HepG2 (cell line): ENCODE measurements around the gene RNASE12. TPM values are rescaled to one million over a fixed set of nuclear protein-coding genes. Genes with fewer than 3 reads are reported as not detected.

Source experiments
- ATAC-seq: fragments of 200-7000 bp; cut with Tn5 transposase; 3 replicates; pipeline ENCODE4 v1.9.1; 2020; ENCODE audit warnings: mild to moderate bottlenecking, moderate library complexity
- BruUV-seq: library from RNA; stranded (reverse); fragments of 400-500 nt; replicated peaks from 2 replicates; lab custom pipeline; 2021; lab: Mats Ljungman, UMichigan
- CTCF ChIA-PET: fragments of 300-600 bp; formaldehyde crosslinking; extraction: SDS; loops from one replicate; lab custom pipeline; 2021; ENCODE audit warnings: low total read pairs, inconsistent platforms, low intra/inter-chr PET ratio; lab: Yijun Ruan, JAX
- POLR2A ChIA-PET: fragments of 350-600 bp; sonication (Branson Sonifier 250); formaldehyde crosslinking; loops from one replicate; lab custom pipeline; 2020; ENCODE audit warnings: antibody characterized with exemption, inconsistent platforms; lab: Yijun Ruan, JAX
- DNase-seq: peaks from one replicate; pipeline ENCODE4 v3.0.0-alpha.2; 2015; ENCODE audit warnings: low spot score
- FAIRE-seq: peaks from 3 replicates; lab custom pipeline; 2011; peaks lifted over from hg19 to GRCh38; lab: Jason Lieb, UNC
- H2AFZ ChIP-seq: one replicate; pipeline ENCODE4 v1.6.1; 2011; ENCODE audit warnings: low read length, inconsistent platforms
- H3K27ac ChIP-seq: fragments of 300-600 bp; 3 replicates; pipeline ENCODE4 v1.8.0; 2011; ENCODE audit warnings: mixed run types, mild to moderate bottlenecking, mixed read lengths, low read length, inconsistent platforms; ENCODE audit not compliant: insufficient read depth; ENCODE audit errors: extremely low read length
- H3K27me3 ChIP-seq, 2 experiments: fragments of 200-600 bp in 1 of 2; 2 replicates in 1 of 2; 3 replicates in 1 of 2; pipeline versions ENCODE4 v1.6.0 to v1.8.0; 2011; ENCODE audit warnings: low read length in 2 of 2, mild to moderate bottlenecking in 2 of 2, moderate library complexity in 2 of 2, inconsistent platforms in 1 of 2; ENCODE audit not compliant: insufficient read depth in 2 of 2, control insufficient read depth in 1 of 2
- H3K36me3 ChIP-seq, 2 experiments: fragments of 200-600 bp in 1 of 2; replicated peaks in 1 of 2; 2 replicates in 1 of 2; 3 replicates in 1 of 2; pipeline versions ENCODE4 v1.5.1 to v1.8.0; 2011; ENCODE audit warnings: low read length in 2 of 2, inconsistent platforms in 1 of 2; ENCODE audit not compliant: insufficient read depth in 2 of 2, control insufficient read depth in 1 of 2
- H3K4me1 ChIP-seq: 2 replicates; pipeline ENCODE4 v1.5.1; 2012; ENCODE audit warnings: low read length, inconsistent platforms; ENCODE audit not compliant: insufficient read depth
- H3K4me2 ChIP-seq: 2 replicates; pipeline ENCODE4 v1.6.0; 2011; ENCODE audit warnings: low read depth, low read length, inconsistent platforms
- H3K4me3 ChIP-seq, 3 experiments: fragments of 200-600 bp in 1 of 3; sonication (generic), shearing (Covaris generic) in 1 of 3; replicated peaks in 1 of 3; 2 replicates each; pipeline ENCODE4 v1.5.1; 2011 to 2016; ENCODE audit warnings: low read length in 3 of 3, inconsistent platforms in 2 of 3, low read depth in 2 of 3, mild to moderate bottlenecking in 2 of 3, control low read depth in 1 of 3, mixed read lengths in 1 of 3; ENCODE audit not compliant: insufficient read depth in 1 of 3
- H3K79me2 ChIP-seq: one replicate; pipeline ENCODE4 v1.6.1; 2011; ENCODE audit warnings: low read length, inconsistent platforms; ENCODE audit not compliant: insufficient read depth
- H3K9ac ChIP-seq: 2 replicates; pipeline ENCODE4 v1.6.0; 2011; ENCODE audit warnings: mild to moderate bottlenecking, low read depth, low read length, inconsistent platforms; ENCODE audit not compliant: insufficient read depth
- H3K9me3 ChIP-seq: 2 replicates; pipeline ENCODE4 v1.5.1; 2012; ENCODE audit warnings: mild to moderate bottlenecking, low read length
- H4K20me1 ChIP-seq: 2 replicates; pipeline ENCODE4 v1.6.0; 2011; ENCODE audit warnings: inconsistent platforms, mild to moderate bottlenecking, low read length, moderate library complexity; ENCODE audit not compliant: insufficient read depth
- BRCA1 ChIP-seq: sonication (generic); formaldehyde crosslinking; IDR thresholded peaks from 2 replicates; pipeline ENCODE4 v1.4.0; 2020; ENCODE audit warnings: missing genetic modification reagents
- HMG20B ChIP-seq: conservative IDR thresholded peaks from 2 replicates; pipeline ENCODE4 v1.6.1; 2016; ENCODE audit warnings: missing genetic modification reagents, missing compliant biosample characterization
- HNF4G ChIP-seq, 2 experiments: sonication (generic) in 1 of 2; formaldehyde crosslinking in 1 of 2; IDR thresholded peaks; 2 replicates each; pipeline versions ENCODE4 v1.4.0 to v1.6.1; 2011 to 2020; ENCODE audit warnings: borderline replicate concordance in 2 of 2, low read depth in 2 of 2, mild to moderate bottlenecking in 2 of 2, low read length in 1 of 2, missing genetic modification reagents in 1 of 2, moderate library complexity in 1 of 2
- MBNL3 ChIP-seq: fragments of 250-450 bp; sonication (Bioruptor Pico); conservative IDR thresholded peaks from 2 replicates; pipeline ENCODE4 v1.8.0; 2022; ENCODE audit warnings: mild to moderate bottlenecking, inconsistent platforms
- MLLT10 ChIP-seq: sonication (generic); formaldehyde crosslinking; IDR thresholded peaks from 2 replicates; pipeline ENCODE4 v1.4.0; 2020; ENCODE audit warnings: missing genetic modification reagents
- MTF1 ChIP-seq: sonication (generic); formaldehyde crosslinking; IDR thresholded peaks from 2 replicates; pipeline ENCODE4 v1.5.0; 2020; ENCODE audit warnings: missing genetic modification reagents
- REPIN1 ChIP-seq: sonication (generic); formaldehyde crosslinking; IDR thresholded peaks from 2 replicates; pipeline ENCODE4 v1.8.0; 2022; ENCODE audit warnings: missing genetic modification reagents, low read depth, mild to moderate bottlenecking, borderline replicate concordance
- RXRB ChIP-seq: IDR thresholded peaks from 2 replicates; pipeline ENCODE4 v1.6.1; 2016; ENCODE audit warnings: borderline replicate concordance, missing genetic modification reagents, missing compliant biosample characterization
- ZNF17 ChIP-seq: sonication (generic); formaldehyde crosslinking; IDR thresholded peaks from 2 replicates; pipeline ENCODE4 v1.5.0; 2020; ENCODE audit warnings: mild to moderate bottlenecking, missing genetic modification reagents
- ZNF24 ChIP-seq: fragments of 450-650 bp; IDR thresholded peaks from 2 replicates; pipeline ENCODE4 v1.6.1; 2017; ENCODE audit warnings: antibody characterized with exemption, mild to moderate bottlenecking
- ZNF556 ChIP-seq: sonication (generic); formaldehyde crosslinking; IDR thresholded peaks from 2 replicates; pipeline ENCODE4 v1.4.0; 2020; ENCODE audit warnings: mild to moderate bottlenecking, missing genetic modification reagents, borderline replicate concordance
- WGBS: methylation state at CpG from one replicate; pipeline ENCODE4 v1.1.6; 2017; ENCODE audit warnings: low lambda C conversion rate; 5-methylcytosine and 5-hydroxymethylcytosine counted together
- in situ Hi-C: cut with HindIII; loops from 2 replicates; pipeline ENCODE4 v1.10.0; 2017; ENCODE audit warnings: low pct_unique_long_range_greater_than_20kb; ENCODE audit not compliant: extremely low pct_ligation_motif_present
- intact Hi-C: fragments of 100-400 bp; cut with micrococcal nuclease; formaldehyde crosslinking; loops from one replicate; pipeline ENCODE4 v1.10.0; 2022; ENCODE audit not compliant: unreplicated experiment
- polyA plus RNA-seq, 8 experiments: library from polyadenylated mRNA; depleted of rRNA in 3 of 8; stranded (reverse) in 7 of 8; unstranded in 1 of 8; fragments of >200 nt; fragmentation: Illumina TruSeq in 4 of 8; extraction: Trizol in 4 of 8; gene quantifications; 2 replicates each; pipeline versions ENCODE4 v1.2.1 to v1.2.3, GENCODE V29; 2011 to 2016; ENCODE audit warnings: low read depth in 4 of 8, missing spikeins in 1 of 8, mixed read lengths in 1 of 8; ENCODE audit not compliant: insufficient read depth in 1 of 8
- total RNA-seq, 5 experiments: library from RNA; depleted of rRNA; stranded (reverse); fragments of >200 nt; fragmentation: Illumina TruSeq; extraction: Trizol; gene quantifications; 2 replicates each; pipeline ENCODE4 v1.2.3, GENCODE V29; 2016; ENCODE audit warnings: low read depth in 1 of 5
- TF ChIP-seq, protein P1 (sequence below), 2 experiments: sonication (generic) in 1 of 2; formaldehyde crosslinking in 1 of 2; IDR thresholded peaks; 2 replicates each; pipeline versions ENCODE4 v1.4.0 to v1.6.1; 2018 to 2020; ENCODE audit warnings: missing genetic modification reagents in 2 of 2, borderline replicate concordance in 1 of 2, low read depth in 1 of 2, mild to moderate bottlenecking in 1 of 2, missing biosample characterization in 1 of 2
- TF ChIP-seq, protein P2 (sequence below): sonication (generic); formaldehyde crosslinking; IDR thresholded peaks from 2 replicates; pipeline ENCODE4 v1.8.0; 2022; ENCODE audit warnings: mild to moderate bottlenecking, missing genetic modification reagents
- TF ChIP-seq, protein P3 (sequence below): sonication (generic); formaldehyde crosslinking; IDR thresholded peaks from 2 replicates; pipeline ENCODE4 v1.4.0; 2020; ENCODE audit warnings: missing genetic modification reagents; ENCODE audit errors: not compliant biosample characterization
- TF ChIP-seq, protein P4 (sequence below): conservative IDR thresholded peaks from 2 replicates; pipeline ENCODE4 v1.6.1; 2018; ENCODE audit warnings: missing genetic modification reagents
- TF ChIP-seq, protein P5 (sequence below): sonication (generic); formaldehyde crosslinking; IDR thresholded peaks from 2 replicates; pipeline ENCODE4 v1.5.0; 2020; ENCODE audit warnings: mild to moderate bottlenecking, missing genetic modification reagents, borderline replicate concordance

RNASE12 gene
- total and polyA plus RNA-seq, 2 of the 13 experiments (the other 11 are each of a cell fraction or from before 2014, with no cell fraction given), result not detected

DNA sequence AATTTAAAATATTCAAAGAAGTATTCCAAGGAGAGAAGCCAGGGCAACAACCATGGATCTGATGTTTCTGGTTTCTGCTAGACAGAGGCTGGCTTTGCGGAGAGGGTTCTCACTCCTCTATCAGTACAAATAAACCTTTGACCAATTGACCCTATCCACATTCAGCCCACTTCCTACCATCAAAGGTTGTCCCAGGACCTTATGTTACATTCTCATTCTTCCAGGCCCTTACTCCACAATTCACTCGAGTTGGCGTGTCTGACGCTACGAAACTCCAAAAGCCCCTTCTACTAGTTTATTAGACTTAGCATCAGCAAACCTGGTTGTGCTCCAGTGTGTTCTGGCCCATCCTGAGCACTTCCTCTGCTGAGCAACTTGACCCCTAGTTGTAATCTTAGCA, 24.8 kb upstream of the RNASE12 start:
- Histone ChIP-seq H3K4me1 (peaks cover 84% of the 10 kb centered on the region), H3K4me2 (peak overlapping the region; percentile 79), H4K20me1 (no peaks in the 10 kb centered on the region), H3K27ac (peak overlapping the region; percentile 53), H3K4me3 (peak overlapping the region; percentile 43 to 83 (median 70)), H3K36me3 (no peaks in the 10 kb centered on the region), H2AFZ (no peak overlapping the region), H3K9ac (no peak overlapping the region), H3K9me3 (no peaks in the 10 kb centered on the region), H3K27me3 (no peaks in the 10 kb centered on the region; a peak in 1 of 5 replicates), H3K79me2 (no peaks in the 10 kb centered on the region)
- CTCF ChIA-PET, result no interaction called here
- peak; percentile 18 for ATAC-seq
- peak; percentile 65 for DNase-seq
- in situ Hi-C loops (loop anchor here (25.0 kb wide), 1 partner anchor 154 kb away; the partner anchor contains the start of genes APEX1, OSGEP, PIP4P1 and PNP), intact Hi-C loops (no loop called here)
- BruUV-seq, result no TSS peak
- POLR2A ChIA-PET, result interaction anchor here (0.9 to 4.8 kb wide), 4 partner anchors 12 to 273 kb away, joined by 3 to 105 read pairs (median 3); partner anchors contain the start of genes PARP2 and RNASE4
- FAIRE-seq, result peak; percentile 74
- 1% methylated on average over 5 of the region's 5 CpGs for WGBS
- no peak for TF ChIP-seq ZNF17 (CRISPR knock-in tag)
- no peak for TF ChIP-seq MTF1 (CRISPR knock-in tag)
- TF ChIP-seq REPIN1 (CRISPR knock-in tag), result no peak
- TF ChIP-seq, protein P1, sequence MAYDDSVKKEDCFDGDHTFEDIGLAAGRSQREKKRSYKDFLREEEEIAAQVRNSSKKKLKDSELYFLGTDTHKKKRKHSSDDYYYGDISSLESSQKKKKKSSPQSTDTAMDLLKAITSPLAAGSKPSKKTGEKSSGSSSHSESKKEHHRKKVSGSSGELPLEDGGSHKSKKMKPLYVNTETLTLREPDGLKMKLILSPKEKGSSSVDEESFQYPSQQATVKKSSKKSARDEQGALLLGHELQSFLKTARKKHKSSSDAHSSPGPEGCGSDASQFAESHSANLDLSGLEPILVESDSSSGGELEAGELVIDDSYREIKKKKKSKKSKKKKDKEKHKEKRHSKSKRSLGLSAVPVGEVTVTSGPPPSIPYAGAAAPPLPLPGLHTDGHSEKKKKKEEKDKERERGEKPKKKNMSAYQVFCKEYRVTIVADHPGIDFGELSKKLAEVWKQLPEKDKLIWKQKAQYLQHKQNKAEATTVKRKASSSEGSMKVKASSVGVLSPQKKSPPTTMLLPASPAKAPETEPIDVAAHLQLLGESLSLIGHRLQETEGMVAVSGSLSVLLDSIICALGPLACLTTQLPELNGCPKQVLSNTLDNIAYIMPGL (CRISPR knock-in tag; IDR thresholded peaks at IDR 0.05; ENCODE audit: borderline replicate concordance in 1 of 2, low read depth in 1 of 2), result peak; percentile 53 to 67; a peak in 2 of 4 replicates
- 0 out of 2 replicates have a peak, but pooled peaks have one; percentile 11 for TF ChIP-seq HMG20B (CRISPR knock-in tag)
- TF ChIP-seq, protein P2, sequence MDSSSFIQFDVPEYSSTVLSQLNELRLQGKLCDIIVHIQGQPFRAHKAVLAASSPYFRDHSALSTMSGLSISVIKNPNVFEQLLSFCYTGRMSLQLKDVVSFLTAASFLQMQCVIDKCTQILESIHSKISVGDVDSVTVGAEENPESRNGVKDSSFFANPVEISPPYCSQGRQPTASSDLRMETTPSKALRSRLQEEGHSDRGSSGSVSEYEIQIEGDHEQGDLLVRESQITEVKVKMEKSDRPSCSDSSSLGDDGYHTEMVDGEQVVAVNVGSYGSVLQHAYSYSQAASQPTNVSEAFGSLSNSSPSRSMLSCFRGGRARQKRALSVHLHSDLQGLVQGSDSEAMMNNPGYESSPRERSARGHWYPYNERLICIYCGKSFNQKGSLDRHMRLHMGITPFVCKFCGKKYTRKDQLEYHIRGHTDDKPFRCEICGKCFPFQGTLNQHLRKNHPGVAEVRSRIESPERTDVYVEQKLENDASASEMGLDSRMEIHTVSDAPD, result no peak
- TF ChIP-seq ZNF24, result no peak
- peak; percentile 86 for TF ChIP-seq RXRB (CRISPR knock-in tag)
- peak; percentile 56; the same call in 1 of the 2 replicates for TF ChIP-seq HNF4G (IDR thresholded peaks at IDR 0.05; ENCODE audit: borderline replicate concordance, low read depth, low read length)
- TF ChIP-seq HNF4G (CRISPR knock-in tag; IDR thresholded peaks at IDR 0.05; ENCODE audit: borderline replicate concordance, low read depth), result no peak
- TF ChIP-seq MBNL3, result no peak
- TF ChIP-seq ZNF556 (CRISPR knock-in tag), result no peak
- TF ChIP-seq MLLT10, result no peak
- TF ChIP-seq, protein P3, sequence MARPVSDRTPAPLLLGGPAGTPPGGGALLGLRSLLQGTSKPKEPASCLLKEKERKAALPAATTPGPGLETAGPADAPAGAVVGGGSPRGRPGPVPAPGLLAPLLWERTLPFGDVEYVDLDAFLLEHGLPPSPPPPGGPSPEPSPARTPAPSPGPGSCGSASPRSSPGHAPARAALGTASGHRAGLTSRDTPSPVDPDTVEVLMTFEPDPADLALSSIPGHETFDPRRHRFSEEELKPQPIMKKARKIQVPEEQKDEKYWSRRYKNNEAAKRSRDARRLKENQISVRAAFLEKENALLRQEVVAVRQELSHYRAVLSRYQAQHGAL (CRISPR knock-in tag), result no peak
- TF ChIP-seq, protein P4, sequence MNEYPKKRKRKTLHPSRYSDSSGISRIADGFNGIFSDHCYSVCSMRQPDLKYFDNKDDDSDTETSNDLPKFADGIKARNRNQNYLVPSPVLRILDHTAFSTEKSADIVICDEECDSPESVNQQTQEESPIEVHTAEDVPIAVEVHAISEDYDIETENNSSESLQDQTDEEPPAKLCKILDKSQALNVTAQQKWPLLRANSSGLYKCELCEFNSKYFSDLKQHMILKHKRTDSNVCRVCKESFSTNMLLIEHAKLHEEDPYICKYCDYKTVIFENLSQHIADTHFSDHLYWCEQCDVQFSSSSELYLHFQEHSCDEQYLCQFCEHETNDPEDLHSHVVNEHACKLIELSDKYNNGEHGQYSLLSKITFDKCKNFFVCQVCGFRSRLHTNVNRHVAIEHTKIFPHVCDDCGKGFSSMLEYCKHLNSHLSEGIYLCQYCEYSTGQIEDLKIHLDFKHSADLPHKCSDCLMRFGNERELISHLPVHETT (CRISPR knock-in tag), result no peak
- TF ChIP-seq, protein P5, sequence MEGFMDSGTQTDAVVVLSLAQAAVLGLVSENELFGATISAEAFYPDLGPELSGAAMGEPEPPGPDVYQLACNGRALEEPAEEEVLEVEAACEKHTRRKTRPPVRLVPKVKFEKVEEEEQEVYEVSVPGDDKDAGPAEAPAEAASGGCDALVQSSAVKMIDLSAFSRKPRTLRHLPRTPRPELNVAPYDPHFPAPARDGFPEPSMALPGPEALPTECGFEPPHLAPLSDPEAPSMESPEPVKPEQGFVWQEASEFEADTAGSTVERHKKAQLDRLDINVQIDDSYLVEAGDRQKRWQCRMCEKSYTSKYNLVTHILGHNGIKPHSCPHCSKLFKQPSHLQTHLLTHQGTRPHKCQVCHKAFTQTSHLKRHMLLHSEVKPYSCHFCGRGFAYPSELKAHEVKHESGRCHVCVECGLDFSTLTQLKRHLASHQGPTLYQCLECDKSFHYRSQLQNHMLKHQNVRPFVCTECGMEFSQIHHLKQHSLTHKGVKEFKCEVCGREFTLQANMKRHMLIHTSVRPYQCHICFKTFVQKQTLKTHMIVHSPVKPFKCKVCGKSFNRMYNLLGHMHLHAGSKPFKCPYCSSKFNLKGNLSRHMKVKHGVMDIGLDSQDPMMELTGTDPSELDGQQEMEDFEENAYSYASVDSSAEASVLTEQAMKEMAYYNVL, result peak; percentile 74; the same call in 1 of the 2 replicates
- TF ChIP-seq BRCA1 (CRISPR knock-in tag), result 0 out of 2 replicates have a peak, but pooled peaks have one; percentile 41
